HG02678 (cell line): ENCODE results near the gene TAPBP.
"Not testable (repeated sequence)": the region's sequence is repeated elsewhere in the genome, so short reads cannot be mapped to it uniquely, and the experiment has no call there.

ENCODE experiments used
- ATAC-seq: cut with Tn5 transposase; IDR thresholded peaks from one replicate; pipeline ENCODE4 v1.9.1; 2021; ENCODE audit warnings: mild to moderate bottlenecking, moderate library complexity; ENCODE audit not compliant: unreplicated experiment

TAPBP gene

DNA sequence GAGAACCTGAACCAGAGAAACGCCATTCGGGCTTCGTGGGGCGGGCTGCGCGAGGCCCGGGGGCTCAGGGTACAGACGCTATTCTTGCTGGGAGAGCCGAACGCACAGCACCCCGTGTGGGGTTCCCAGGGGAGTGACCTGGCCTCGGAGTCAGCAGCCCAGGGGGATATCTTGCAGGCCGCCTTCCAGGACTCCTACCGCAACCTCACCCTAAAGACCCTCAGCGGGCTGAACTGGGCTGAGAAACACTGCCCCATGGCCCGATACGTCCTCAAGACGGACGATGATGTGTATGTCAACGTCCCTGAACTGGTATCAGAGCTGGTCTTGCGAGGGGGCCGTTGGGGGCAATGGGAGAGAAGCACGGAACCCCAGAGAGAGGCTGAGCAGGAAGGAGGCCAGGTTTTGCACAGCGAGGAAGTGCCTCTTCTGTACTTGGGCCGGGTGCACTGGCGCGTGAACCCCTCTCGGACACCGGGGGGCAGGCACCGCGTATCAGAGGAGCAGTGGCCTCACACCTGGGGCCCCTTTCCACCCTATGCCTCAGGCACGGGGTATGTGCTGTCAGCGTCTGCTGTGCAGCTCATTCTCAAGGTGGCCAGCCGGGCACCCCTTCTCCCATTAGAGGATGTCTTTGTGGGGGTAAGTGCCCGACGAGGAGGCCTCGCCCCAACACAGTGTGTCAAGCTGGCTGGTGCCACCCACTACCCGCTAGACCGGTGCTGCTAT, 36.1 kb downstream of the TAPBP start:
- ATAC-seq, result no peak

DNA sequence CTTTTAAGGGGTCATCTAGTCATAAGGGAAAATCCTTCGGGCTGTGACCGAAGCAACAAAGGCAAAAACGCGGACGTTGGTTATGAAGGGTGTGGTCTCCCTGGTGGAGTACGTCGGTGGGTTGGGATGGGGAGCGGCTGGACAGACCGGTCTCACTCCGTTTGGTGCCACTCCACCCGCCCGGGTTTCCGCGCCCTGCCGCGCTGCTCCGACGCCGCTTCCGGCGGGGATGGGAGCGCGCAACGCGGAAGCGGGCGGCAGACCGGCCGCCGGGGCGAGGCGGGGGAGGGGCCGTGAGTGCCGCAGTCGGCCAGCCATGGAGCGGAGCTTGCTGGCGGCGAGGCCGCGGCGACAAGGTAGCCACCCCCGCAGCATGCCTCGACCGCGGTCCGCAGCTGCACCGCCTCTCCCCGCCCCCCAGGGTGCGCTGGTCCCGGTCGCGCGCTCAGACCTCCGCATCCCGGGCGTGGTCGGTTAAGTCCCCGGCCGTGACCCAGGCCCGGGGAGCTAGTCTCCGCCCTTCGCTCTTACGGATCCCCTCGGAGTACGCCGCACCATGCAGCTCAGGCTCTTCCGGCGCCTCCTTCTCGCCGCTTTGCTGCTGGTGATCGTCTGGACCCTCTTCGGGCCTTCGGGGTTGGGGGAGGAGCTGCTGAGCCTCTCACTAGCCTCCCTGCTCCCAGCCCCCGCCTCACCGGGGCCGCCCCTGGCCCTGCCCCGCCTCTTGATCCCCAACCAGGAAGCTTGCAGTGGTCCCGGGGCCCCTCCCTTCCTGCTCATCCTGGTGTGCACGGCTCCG, 36.8 kb downstream of the TAPBP start, which contains the start of gene B3GALT4:
Gene B3GALT4 (plus strand): TSS at position 260 of the 799 bp plus-strand sequence. CDS start 297 bp downstream, at position 557.
- peak; percentile 69 for ATAC-seq

DNA sequence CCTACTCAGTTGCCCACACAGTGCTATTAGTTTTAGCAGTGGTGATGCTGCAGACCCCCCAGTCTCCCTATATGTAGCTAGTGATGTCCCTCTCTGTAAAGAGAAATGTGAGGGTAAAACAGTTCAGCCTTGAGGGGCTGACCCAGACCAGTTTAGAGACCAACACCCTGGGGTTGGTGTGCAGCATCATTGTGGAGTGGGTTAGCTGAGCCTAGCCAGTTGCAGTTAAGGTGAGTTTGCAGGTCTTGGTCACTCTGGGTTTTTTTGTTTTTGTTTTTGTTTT, 37.4 kb downstream of the TAPBP start:
- no peak for ATAC-seq

DNA sequence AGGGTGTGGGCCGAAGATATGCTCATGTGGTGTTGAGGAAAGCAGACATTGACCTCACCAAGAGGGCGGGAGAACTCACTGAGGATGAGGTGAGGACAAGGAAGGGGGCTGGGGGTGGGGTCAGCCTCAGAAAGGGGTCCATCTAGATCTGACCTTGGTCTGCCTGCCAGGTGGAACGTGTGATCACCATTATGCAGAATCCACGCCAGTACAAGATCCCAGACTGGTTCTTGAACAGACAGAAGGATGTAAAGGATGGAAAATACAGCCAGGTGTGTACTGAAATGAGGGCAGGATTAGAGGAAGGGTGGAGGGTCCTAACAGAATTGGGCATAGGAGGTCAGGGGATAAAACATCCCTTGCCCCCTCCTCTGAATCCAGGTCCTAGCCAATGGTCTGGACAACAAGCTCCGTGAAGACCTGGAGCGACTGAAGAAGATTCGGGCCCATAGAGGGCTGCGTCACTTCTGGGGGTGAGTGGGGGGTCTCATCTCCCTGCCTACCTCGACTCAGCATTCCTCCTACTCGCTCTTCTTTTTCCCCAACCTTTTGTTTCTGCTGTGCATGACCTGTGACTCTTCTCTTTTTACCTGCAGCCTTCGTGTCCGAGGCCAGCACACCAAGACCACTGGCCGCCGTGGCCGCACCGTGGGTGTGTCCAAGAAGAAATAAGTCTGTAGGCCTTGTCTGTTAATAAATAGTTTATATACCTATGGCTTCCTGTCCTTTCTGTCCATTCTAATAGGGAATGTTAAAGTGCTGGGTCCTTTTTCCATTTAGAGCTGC, 37.9 kb downstream of the TAPBP start:
- not testable (repeated sequence) for ATAC-seq

DNA sequence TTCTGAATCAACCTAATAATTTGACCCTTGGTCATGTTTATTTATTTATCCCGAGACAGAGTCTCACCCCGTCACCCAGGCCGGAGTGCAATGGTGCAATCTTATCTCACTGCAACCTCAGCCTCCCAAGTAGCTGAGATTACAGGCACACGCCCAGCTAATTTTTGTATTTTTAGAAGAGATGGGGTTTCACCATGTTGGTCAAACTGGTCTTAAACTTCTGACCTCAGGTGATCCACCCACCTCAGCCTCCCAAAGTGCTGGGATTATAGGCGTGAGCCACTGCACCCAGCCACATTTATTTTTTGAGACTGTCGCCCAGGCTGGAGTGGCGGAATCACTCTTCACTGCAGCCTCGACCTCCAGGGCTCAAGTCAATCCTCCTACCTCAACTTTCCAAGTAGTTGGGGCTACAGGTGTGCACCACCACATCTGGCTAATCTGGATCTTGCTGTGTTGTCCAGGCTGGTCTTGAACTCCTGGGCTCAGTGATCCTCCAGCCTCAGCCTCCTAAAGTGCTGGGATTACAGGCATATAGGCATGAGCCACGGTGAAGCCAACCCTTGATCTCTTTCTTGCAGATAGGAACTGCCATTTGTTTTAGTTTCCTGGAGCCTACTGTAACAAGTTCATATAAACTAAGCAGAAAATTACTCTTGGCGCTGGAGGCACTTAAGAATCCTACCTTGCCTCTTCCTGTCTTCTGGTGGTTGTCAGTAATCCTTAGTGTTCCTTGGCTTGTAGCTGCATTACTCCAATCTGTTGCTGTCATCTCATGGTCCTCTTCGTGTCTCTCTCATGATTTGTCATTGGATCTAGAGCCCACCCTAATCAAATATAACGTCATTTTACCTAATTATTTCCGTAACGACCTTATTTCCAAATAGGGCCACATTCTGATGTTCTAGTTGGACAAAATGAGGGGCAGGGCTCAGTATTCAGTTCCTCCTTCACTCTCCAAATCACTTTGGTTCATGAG, 39.7 kb downstream of the TAPBP start:
- no peak for ATAC-seq

DNA sequence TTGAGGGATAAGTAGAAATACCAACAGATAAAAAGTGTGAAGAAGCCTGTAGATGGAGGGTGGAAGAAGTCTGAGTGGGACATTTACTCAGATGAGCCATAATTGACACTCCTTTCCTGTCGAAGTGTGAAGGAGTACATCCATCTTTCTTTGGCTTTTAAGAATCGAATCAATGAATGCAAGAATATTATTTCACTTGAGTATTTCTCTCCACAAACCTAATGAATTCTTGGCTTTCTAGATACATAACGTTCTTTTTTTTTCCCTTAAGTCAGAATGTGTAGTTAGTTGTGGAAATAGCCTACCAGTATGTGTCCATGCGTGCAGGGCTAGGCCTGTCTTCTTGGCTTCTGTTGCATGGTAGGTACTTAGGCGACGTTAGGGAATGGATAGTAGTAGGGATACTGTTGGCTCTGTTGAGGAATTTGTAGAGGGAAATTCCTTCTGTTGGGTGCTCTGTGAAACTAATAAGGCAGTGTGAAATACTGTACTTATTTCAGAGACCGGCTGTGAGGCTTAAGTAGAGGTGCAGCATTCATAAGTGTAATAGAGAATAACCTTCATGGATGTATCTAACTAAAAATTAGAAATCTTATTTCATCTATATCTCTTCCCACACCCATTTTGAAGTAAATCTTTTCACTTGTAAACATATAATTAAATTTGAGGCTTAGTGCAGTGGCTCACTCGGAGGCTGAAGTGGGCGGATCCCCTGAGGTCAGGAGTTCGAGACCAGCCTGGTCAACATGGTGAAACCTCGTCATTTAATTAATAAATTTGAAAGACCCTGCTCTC, 40.6 kb downstream of the TAPBP start:
- ATAC-seq, result no peak

DNA sequence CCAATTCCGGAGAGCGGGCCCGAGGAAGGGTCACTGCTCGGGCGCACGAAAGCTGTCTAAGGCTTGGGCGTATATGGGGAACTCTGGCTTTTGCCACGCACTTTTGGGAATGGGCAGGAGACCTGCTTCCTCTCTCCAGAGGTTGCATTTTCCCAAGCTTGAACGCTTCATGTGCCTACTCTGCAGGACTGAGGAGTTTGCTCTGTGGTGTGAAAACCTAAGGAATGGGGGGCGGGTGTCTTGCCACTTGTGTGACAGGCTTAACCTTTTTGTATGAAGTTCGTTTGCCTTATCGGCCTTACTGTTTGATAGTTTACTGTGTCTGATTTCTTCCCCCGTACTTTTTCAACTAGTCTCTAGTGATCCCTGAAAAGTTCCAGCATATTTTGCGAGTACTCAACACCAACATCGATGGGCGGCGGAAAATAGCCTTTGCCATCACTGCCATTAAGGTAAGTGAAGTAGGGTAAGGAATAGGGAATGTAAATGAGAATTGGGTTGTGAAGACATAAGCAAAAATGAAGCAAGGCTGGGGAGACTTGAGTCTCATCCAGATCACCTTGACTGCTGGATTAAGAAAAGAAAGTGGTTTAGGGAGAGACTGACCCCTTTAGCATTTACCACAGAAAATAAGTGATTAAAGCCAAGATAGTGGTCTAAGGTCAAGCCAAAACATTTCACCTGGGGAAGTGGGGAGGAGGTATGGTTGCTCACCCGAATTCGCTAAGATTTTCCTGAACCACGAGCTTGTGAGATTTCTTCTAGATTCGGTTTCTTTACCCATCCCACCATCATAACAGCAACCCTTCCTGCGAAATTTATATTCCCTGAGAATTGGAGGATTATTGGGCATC, 41.4 kb downstream of the TAPBP start:
- ATAC-seq, result no peak

DNA sequence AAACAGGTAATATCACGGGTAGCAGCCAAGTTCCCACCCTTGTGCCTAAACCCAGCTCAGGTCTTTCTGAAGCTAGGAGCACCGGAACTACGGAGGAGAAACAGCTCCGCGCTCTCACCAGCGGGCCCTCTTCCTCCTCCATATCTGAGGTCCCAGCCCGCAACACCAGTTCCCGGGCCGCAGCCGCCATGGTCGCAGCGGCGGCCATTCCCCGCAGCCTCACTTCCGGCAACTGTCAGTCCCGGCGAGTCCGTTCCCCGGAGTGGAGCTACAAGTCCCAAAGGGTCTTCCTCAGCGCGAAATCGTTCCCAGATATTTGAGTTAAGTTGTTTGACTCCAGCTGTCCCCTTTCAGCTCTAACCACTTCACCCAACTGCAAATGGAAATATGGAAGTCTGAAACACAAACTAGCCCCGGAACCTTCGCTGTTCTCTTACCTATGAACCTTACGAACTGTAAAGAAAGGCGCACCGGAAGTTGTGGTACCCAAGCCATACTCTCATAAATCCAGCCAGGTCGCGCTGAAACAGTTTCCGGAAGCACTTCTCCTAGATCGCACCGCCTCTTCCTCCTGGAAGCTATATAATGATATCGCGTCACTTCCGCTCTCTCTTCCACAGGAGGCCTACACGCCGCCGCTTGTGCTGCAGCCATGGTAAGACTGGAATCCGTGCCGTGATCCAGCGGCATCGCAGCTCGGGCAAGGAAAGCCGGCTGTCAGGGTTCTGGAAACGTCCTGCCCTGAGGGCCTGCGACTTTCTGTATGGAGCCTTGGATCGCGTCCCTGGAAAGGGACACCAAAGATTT, 42.2 kb downstream of the TAPBP start, which contains the start of the genes RPS18 and VPS52:
Gene RPS18 (plus strand): TSS at position 608 of the 807 bp plus-strand sequence. CDS start 45 bp downstream, at position 653.
Gene VPS52 (minus strand): TSS at position 409 of the 807 bp plus-strand sequence. CDS start 201 bp downstream, at position 208.
- peak; percentile 87 for ATAC-seq

DNA sequence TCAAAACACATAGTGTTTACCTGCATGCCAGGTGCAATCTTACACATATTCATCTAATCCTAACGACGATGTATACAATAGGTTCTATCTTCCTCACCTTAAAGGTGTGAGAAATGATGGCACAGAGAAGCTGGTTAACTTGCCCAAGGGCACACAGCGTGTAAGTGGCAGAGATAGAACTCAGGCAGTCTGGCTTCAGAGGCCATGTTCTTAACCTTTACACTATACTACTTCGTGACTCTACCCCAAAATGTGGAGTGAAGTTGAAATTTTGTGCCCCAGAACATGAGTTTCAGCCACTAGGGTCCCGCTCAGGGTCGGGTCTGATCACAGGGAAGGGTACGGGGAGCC, 42.8 kb downstream of the TAPBP start:
- ATAC-seq, result peak; percentile 8

DNA sequence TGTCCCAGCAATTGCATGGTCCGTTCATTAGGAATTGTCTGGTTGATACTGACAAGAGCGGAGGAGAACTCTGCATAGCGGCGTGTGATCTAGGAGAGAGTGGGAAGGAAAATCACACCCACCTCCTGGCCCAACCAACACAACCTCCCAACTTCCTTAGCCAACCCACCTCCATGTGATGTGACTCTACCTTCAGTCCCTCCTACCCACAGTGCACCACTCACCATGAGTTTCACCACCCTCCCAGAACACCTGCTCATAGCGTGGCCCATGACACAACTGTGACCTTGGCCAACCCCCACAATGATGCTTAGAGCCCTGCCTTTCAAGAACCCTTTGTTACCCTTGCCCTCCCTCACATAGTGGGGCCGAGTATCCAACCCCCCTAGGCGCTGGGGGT, 49.9 kb downstream of the TAPBP start:
- ATAC-seq, result no peak

DNA sequence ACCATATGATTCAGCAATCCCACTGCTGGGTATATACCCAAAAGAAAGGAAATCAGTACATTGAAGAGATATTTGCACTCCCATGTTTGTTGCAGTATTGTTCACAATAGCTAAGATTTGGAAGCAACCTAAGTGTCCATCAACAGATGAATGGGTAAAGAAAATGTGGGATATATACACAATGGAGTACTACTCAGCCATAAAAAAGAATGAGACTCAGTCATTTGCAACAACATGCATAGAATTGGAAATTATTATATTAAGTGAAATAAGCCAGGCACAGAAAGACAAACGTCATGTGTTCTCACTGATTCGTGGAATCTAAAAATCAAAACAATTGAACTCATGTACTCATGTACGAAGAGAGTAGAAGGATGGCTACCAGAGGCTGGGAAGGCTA, 51.4 kb downstream of the TAPBP start:
- not testable (repeated sequence) for ATAC-seq

DNA sequence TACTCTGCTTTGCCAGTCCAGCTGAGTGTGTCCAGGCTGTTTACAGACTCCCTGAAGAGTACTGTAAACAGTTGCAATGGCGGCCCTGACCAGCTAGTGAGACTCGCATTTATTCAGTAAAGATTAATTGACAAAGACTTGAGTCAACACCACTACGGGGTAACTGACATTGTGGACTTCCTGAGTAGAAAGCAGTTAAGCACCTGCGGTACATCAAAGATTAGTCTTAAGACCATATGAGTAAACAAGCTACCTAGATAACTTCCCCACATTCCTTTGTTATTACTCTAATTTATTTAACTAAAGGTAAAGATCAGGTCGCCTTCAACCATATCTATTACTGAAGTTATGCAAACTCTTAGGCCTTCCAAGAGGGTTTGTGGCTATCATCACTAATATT, 54.8 kb downstream of the TAPBP start:
- ATAC-seq, result no peak

DNA sequence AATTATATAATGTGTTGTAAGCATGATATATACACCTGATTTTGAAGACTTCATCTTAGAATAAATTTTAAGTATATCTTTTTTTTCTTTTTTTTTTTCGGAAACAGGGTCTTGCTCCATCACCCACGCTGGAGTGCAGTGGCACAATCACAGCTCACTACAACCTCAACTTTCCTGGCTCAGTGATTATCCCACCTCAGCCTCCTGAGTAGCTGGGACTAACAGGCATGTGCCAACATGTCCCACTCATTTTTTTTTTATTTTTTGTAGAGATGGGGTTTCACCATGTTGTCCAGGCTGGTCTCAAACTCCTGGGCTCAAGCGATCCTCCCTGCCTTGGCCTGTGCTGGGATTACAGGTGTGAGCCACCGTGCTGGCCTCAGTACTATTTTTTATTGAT, 59.3 kb downstream of the TAPBP start:
- ATAC-seq, result no peak

DNA sequence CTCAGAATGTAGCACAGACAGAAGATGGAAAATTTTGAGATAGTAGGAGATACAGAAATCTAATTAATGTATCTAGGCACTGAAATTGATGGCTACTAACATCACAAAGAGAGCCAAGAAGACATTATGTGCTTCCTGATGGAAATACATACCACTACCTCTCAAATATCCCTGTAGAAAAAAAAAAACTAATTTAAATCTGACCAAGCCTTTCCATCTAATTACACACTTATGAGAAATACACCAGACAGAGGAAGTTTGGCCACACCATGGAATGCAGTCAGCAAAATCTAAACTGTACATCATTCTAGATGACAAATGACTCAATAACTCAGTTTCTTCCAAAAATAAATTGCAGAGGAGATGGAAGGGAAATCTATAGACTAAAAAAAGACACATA, 61.1 kb downstream of the TAPBP start:
- no peak for ATAC-seq

DNA sequence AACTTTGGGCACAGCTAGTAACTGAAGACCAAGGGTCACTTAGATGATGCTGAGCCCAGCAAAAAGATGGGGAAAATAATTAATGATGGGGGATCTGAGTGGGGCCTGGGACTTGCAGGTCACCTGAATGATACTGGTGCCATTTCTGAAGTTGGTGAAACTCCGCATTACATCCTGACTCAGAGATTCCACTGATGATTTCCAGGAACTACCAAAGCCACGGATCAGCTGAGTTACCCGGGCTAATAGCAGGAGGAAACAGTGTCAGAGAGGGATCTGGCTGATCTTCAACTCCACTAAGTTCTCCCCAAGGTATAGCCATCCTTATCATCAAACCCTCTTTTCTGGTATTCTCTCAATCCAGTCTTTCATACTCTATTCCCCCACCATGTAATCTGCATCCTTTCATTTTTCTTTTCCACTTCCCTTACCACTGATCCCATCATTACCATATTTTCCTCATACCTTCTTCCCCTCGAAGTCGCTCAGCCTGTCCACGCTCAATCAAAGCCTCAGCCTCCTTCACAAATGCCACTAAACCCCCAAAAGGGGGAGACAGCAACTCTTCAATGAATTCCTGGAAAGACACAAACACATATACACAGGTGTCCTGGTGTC, 62.4 kb downstream of the TAPBP start:
- ATAC-seq, result no peak

DNA sequence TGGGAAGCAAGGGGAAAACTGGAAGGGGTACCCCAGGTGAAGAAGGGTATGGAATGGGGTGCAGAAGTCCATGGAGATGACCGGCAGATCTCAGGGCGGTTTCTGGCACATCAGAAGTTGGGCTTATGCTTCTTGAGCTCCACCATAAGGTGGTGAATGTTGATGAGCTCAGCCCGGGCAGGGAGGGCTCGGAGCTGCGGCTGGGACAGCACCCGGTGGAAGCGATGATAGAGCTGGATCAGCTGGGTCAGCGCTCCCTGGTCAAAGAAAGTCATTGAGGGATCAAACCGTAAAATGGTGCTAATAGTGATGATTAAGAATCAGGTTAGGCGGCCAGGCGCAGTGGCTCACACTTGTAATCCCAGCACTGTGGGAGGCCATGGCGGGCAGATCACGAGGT, 63.1 kb downstream of the TAPBP start:
- ATAC-seq, result no peak
